Fibroblast of skin of right biceps (primary cell): ENCODE results near the gene HEPACAM2.
A peak's percentile ranks its signal among the peaks of the same experiment; 100 is the strongest.

Experiments
- DNase-seq: peaks from one replicate; pipeline ENCODE4 v3.0.0-alpha.2; 2013

The HEPACAM2 gene

GRCh38 chr7:93202594-93203250 is 23.5 kb downstream of the HEPACAM2 start:
- no peak for DNase-seq

GRCh38 chr7:93198472-93198871 is 27.8 kb downstream of the HEPACAM2 start:
- no peak for DNase-seq

GRCh38 chr7:93196336-93196735 is 29.9 kb downstream of the HEPACAM2 start:
- DNase-seq: no peak

- DNase-seq: peak; percentile 17
Measured at GRCh38 chr7:93194386-93194785, 31.9 kb downstream of the HEPACAM2 start.

- no peak for DNase-seq
Measured at GRCh38 chr7:93188870-93189634, 37.2 kb downstream of the HEPACAM2 start.

GRCh38 chr7:93185303-93186027 is 40.8 kb downstream of the HEPACAM2 start:
- peak; percentile 36 for DNase-seq

GRCh38 chr7:93179173-93179572 is 47.1 kb downstream of the HEPACAM2 start:
- DNase-seq: no peak

GRCh38 chr7:93178213-93178612 is 48.1 kb downstream of the HEPACAM2 start:
- DNase-seq: no peak

- DNase-seq: no peak
Measured at GRCh38 chr7:93176992-93177580, 49.2 kb downstream of the HEPACAM2 start.

- DNase-seq: no peak
Measured at GRCh38 chr7:93175219-93175618, 51.0 kb downstream of the HEPACAM2 start.

- no peak for DNase-seq
Measured at GRCh38 chr7:93172683-93173082, 53.6 kb downstream of the HEPACAM2 start.

GRCh38 chr7:93171606-93172226 is 54.6 kb downstream of the HEPACAM2 start:
- peak; percentile 16 for DNase-seq

- no peak for DNase-seq
Measured at GRCh38 chr7:93165447-93165846, 60.8 kb downstream of the HEPACAM2 start.

GRCh38 chr7:93164766-93165165 is 61.5 kb downstream of the HEPACAM2 start:
- DNase-seq: no peak

GRCh38 chr7:93161181-93161762 is 65.0 kb downstream of the HEPACAM2 start:
- no peak for DNase-seq

GRCh38 chr7:93160410-93160809 is 65.9 kb downstream of the HEPACAM2 start:
- DNase-seq: peak; percentile 40

- DNase-seq: peak; percentile 9
Measured at GRCh38 chr7:93159490-93159889, 66.8 kb downstream of the HEPACAM2 start.

GRCh38 chr7:93156884-93157283 is 69.4 kb downstream of the HEPACAM2 start:
- peak; percentile 55 for DNase-seq

GRCh38 chr7:93150200-93150835 is 76.0 kb downstream of the HEPACAM2 start:
- DNase-seq: peak; percentile 70

- no peak for DNase-seq
Measured at GRCh38 chr7:93148727-93149126, 77.5 kb downstream of the HEPACAM2 start.

- DNase-seq: no peak
Measured at GRCh38 chr7:93148144-93148543, 78.1 kb downstream of the HEPACAM2 start, which contains the start of gene SAMD9L. TSS of gene SAMD9L (minus strand) at chr7:93148385. CDS start at chr7:93135971, 12,414 bp downstream.

GRCh38 chr7:93147363-93147762 is 78.9 kb downstream of the HEPACAM2 start:
- peak; percentile 44 for DNase-seq
